ENCODE data around the gene CIB1. TPM values are rescaled to one million over a fixed set of nuclear protein-coding genes. Genes with fewer than 3 reads are reported as not detected.

Gene CIB1
- total RNA-seq, 2 experiments from 2014 or later = 151 to 154 TPM

GRCh38 chr15:90211009-90211408 lies 22.7 kb downstream of the CIB1 start:
- no peak for ATAC-seq
- H3K27me3 Mint-ChIP-seq = no peaks in the 10 kb centered on the region
- no peaks in the 10 kb centered on the region for H3K9me3 Mint-ChIP-seq
- peaks cover 11% of the 10 kb centered on the region for H3K4me1 Mint-ChIP-seq (ENCODE audit: low read depth)
- intact Hi-C loops (cut with micrococcal nuclease) = no loop called here
- no peak for TF ChIP-seq CTCF (IDR thresholded peaks at IDR 0.05)
- ChIA-PET CTCF (no interaction called here), POLR2A (interaction anchor here (1.4 kb wide), 1 partner anchor 23 kb away, joined by 3 read pairs; the partner anchor contains the start of genes CIB1 and GDPGP1)
- no peaks in the 10 kb centered on the region for H3K36me3 Mint-ChIP-seq (ENCODE audit: low read depth)
- no peak overlapping the region for H3K4me3 Mint-ChIP-seq
- H3K27ac Mint-ChIP-seq = no peak overlapping the region
- no peak for DNase-seq

- ChIA-PET POLR2A (interaction anchor here (1.4 kb wide), 1 partner anchor 23 kb away, joined by 3 read pairs; the partner anchor contains the start of genes CIB1 and GDPGP1), CTCF (no interaction called here)
- intact Hi-C loops (cut with micrococcal nuclease) = no loop called here
- H3K36me3 Mint-ChIP-seq (ENCODE audit: low read depth) = no peaks in the 10 kb centered on the region
- H3K27ac Mint-ChIP-seq = no peak overlapping the region
- H3K9me3 Mint-ChIP-seq = no peaks in the 10 kb centered on the region
- H3K4me1 Mint-ChIP-seq (ENCODE audit: low read depth) = peaks cover 11% of the 10 kb centered on the region
- H3K27me3 Mint-ChIP-seq = no peaks in the 10 kb centered on the region
- ATAC-seq (no peak), DNase-seq (no peak)
- no peak for TF ChIP-seq CTCF (IDR thresholded peaks at IDR 0.05)
- H3K4me3 Mint-ChIP-seq = no peak overlapping the region
Measured at GRCh38 chr15:90210593-90210992, 23.1 kb downstream of the CIB1 start.

- no peaks in the 10 kb centered on the region for H3K27me3 Mint-ChIP-seq
- H3K4me1 Mint-ChIP-seq (ENCODE audit: low read depth) = peaks cover 11% of the 10 kb centered on the region
- POLR2A ChIA-PET = interaction anchor here (1.4 kb wide), 1 partner anchor 24 kb away, joined by 3 read pairs; the partner anchor contains the start of genes CIB1 and GDPGP1
- H3K36me3 Mint-ChIP-seq (ENCODE audit: low read depth) = no peaks in the 10 kb centered on the region
- H3K9me3 Mint-ChIP-seq = no peaks in the 10 kb centered on the region
- no peak for TF ChIP-seq CTCF (IDR thresholded peaks at IDR 0.05)
- peak; percentile 41 for DNase-seq
- no peak overlapping the region for H3K4me3 Mint-ChIP-seq
- intact Hi-C loops (cut with micrococcal nuclease) = no loop called here
- ATAC-seq = peak; percentile 76
- CTCF ChIA-PET = no interaction called here
- H3K27ac Mint-ChIP-seq = peak overlapping the region; percentile 37
Measured at GRCh38 chr15:90209591-90209990, 24.1 kb downstream of the CIB1 start.

DNA sequence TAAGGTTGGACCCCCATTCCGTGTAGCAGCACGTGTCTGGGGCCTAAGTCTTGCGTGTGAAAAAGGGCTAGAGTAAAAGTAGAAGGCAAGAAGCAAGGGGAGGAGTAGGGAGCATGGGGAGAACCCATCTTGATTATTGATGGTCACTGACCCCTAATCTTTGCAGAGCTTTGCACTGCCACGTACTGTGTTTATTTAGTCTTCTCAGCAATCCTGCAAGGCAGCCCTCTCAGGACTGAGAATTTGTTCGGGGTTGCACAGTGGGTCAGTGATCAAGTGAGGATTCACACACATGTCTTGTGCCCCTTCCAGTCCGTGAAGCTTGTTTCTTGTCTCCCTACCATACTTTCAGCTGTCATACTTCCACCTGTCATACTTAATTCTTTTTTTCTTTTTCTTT lies 25.4 kb downstream of the CIB1 start:
- no peaks in the 10 kb centered on the region for H3K9me3 Mint-ChIP-seq
- H3K4me3 Mint-ChIP-seq = no peak overlapping the region
- no peak overlapping the region for H3K27ac Mint-ChIP-seq
- POLR2A ChIA-PET = interaction anchor here (0.6 to 1.2 kb wide), 3 partner anchors 9 to 523 kb away, joined by 3 to 5 read pairs (median 3); no protein-coding TSS in a partner anchor
- no peak for TF ChIP-seq CTCF (IDR thresholded peaks at IDR 0.05)
- no peaks in the 10 kb centered on the region for H3K27me3 Mint-ChIP-seq
- H3K4me1 Mint-ChIP-seq (ENCODE audit: low read depth) = peaks cover 11% of the 10 kb centered on the region
- intact Hi-C loops (cut with micrococcal nuclease) = no loop called here
- CTCF ChIA-PET = interaction anchor here (0.6 to 1.2 kb wide), 3 partner anchors 10 to 14 kb away, joined by 3 to 4 read pairs (median 4); no protein-coding TSS in a partner anchor
- no peak for ATAC-seq
- H3K36me3 Mint-ChIP-seq (ENCODE audit: low read depth) = no peaks in the 10 kb centered on the region
- DNase-seq = no peak

DNA sequence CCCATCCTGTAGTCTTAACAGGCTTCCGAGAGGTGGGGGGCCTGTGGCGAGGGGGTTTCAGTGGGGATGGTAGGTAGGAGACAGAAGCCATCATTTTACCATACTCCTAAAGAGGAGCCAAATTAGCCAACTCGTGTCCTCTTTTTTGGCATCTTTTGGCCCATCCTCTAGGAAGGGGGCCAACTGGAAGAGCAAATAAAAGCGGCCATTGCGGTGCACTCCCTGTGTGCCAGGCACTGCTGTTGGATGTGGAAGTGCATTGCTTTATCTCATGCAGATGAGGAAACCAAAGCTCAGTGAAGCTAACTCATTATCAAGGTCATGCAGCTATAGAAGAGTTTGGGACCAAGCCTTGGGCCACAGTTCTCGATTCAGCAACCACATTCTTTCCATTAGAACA lies 26.5 kb downstream of the CIB1 start:
- H3K9me3 Mint-ChIP-seq = no peaks in the 10 kb centered on the region
- intact Hi-C loops (cut with micrococcal nuclease) = no loop called here
- CTCF ChIA-PET = interaction anchor here (0.9 to 1.4 kb wide), 2 partner anchors 12 kb away, joined by 4 read pairs; no protein-coding TSS in a partner anchor

More for the DNA sequence above, 26.5 kb downstream of the CIB1 start:
- H3K27me3 Mint-ChIP-seq = no peaks in the 10 kb centered on the region
- no peak overlapping the region for H3K4me3 Mint-ChIP-seq
- H3K36me3 Mint-ChIP-seq (ENCODE audit: low read depth) = no peaks in the 10 kb centered on the region
- POLR2A ChIA-PET = no interaction called here
- no peak for DNase-seq
- TF ChIP-seq CTCF (IDR thresholded peaks at IDR 0.05) = no peak
- no peak for ATAC-seq
- H3K27ac Mint-ChIP-seq = no peak overlapping the region
- peaks cover 16% of the 10 kb centered on the region for H3K4me1 Mint-ChIP-seq (ENCODE audit: low read depth)
